GM19351 (cell line): ENCODE measurements around the gene CHST3.
"Not testable (repeated sequence)": the region's sequence is repeated elsewhere in the genome, so short reads cannot be mapped to it uniquely, and the experiment has no call there.

Experiments
- ATAC-seq: cut with Tn5 transposase; IDR thresholded peaks from one replicate; pipeline ENCODE4 v1.9.1; 2021; ENCODE audit warnings: mild to moderate bottlenecking, moderate library complexity; ENCODE audit not compliant: unreplicated experiment

CHST3 gene

DNA sequence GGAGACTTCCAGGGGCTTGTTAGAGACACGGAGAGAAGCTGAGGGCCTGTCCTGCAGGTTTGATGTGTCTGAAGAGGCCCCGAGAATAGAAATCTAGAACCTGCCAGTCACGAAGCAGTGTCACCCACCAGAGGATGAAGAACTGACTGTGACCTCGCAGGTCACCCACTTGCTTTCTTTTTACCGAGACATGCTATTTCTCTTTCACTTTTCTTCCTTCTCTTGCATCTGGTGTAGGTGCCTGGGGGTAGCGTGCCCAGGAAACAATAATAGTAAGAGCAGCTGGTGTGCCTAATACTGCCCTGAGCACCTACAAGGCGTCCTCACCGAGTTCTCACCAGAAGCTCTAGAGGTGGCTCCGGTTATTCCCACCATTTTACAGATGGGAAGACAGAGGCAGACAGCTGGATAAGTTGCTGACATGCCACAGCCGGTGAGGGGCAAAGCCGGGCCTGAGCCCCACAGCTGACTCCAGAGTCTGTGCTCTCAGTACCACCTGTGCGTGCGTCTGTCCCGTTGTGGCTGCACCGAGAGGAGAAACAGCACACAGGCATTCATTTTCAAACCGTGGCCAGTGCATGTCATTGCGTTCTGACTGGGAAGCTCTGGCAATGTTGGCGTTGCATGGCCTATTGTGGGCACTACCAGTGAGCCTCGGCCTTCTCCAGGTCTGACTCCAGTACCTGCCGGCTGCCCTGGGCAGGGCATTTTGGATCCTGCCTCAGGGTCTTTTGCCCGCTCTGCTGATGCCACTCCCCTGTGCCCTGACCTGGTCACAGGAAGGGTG, 7.8 kb downstream of the CHST3 start:
- ATAC-seq: no peak

DNA sequence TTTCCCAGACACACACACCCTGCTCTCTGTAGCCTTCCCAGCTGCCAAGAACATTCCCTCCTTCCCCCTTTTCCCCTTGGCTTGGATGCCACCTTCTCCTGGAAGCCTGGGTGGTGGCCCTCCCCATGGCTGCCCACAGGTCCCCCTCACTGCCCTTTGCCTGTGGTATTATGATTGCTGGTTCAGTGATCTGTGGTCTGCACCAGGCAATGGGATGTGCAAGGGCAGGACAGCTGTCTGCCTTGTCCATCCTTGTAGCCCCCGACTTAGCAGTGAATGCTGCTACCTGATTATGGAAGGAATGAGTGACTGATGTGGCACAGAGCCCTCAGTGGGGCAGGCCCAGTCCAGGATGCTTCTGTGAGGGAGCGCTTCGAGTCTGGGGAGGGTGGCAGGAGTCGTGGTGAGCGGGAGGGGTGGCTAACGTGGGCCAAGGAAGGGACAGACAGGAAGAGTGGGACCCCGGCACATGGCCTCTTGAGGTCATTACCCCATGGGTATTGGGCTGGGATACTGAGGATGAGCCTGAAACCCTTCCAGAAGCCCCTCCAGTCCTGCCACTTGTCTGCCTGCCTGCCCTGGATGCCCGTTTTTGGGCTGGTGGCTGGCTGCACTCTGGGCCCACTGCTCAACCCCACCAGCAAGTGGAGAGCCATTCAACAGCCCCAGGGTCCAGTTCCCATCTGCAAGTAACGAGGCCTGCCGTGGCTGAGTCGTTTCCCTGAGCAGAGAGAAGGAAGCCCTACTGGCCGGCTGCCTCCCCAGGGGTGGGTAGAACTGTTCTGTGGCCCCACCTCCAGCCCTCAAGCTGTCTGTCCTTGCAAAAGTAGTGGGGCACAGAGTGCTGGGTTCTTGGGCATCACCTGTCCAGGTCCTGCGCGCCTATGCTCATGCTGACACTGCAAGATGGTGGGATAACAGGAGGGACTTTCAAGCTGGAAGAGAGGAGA, 8.8 kb downstream of the CHST3 start:
- ATAC-seq: no peak

DNA sequence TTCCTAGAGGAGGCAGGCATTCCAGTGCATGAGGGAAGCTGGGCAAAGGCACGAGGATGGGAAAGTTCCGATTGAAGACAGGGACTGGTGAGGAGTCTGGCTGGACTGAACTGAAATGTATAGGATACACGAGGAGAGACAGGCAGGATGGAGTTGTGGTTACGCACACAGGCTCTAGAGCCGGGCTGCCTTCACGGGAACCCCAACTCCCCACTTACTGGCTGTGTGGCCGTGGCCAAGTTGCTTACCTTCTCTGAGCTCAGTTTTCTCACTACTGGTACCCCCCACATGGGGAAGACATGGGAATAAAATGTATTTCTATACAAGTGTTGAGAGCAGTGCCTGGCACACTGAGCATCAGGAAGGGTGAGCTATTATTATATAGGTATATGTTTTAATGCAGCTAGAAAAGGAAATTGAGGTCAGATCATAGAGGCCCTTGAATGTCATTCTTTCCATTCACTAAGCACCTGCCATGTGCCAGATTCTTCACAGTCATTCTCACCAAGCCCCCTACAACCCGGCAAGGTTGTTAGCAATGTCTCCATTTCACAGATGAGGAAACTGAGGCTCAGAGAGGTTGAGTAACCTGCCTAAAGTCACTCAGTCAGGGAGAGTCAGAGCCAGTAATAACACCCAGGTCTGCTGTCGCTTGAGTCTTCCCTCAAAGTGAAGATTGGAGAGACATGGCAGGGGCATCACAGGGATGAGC, 9.7 kb downstream of the CHST3 start:
- no peak for ATAC-seq

DNA sequence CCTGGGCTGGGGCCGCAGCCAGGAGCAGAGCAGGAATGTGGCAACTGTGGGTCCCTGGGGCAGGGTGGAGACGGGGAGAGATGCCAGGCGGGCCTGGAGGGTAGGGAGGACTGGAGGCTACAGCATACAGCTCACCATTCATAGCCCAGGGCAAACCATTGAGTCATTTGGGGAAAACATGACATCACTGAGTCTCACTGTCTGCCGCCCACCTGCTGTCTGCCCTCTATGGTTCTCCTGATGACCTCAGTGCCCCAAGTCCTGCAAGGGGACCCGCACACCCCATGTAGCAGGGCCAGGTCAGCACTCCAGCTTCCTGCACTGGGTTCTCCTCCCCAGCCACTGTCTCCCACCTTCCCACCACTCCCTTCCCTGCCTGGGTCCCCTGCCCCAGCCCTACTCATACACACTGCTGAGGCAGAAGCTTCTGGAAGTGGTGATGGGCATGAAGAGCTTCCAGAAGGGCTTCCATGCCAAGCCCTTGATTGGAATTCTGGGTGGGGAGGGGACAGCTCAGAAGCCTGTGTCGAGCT, 10.4 kb downstream of the CHST3 start:
- peak; percentile 75 for ATAC-seq

DNA sequence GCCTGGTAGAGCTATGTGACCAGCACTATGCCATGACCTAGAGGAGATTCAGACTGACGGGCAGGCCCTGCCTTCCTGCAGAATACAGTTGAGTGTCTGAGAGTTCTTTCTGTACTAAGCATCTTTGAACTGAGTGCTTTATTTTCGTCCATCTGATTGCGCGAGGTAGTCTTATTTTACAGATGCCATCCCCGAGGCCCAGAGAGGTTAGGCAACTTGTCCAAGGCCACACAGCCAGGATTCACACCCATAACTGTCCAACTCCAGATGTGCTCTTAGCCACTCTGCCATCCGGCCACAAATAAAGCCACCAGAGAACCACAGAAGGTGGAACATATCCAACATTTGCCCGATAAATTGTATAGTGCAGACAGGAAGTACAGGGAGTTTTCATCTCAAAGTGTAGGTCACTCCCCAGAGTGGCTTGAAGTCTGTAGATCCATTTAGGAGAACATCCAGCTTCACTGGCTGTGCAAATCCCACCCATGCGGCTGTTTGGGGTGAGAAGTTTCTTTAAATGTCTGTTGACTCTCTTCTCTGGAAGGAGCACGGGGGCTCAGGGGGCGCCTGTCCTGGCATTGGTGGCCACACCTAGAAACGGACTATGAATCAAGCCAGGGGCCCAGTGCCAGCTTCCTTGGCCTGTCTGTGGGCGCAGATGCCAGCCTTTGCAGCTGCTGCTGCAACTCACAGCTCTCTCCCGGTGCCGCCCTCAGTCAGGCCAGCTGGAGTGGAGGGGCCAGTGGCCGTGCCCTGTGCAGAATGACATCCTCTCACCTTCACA, 11.1 kb downstream of the CHST3 start:
- ATAC-seq: no peak

DNA sequence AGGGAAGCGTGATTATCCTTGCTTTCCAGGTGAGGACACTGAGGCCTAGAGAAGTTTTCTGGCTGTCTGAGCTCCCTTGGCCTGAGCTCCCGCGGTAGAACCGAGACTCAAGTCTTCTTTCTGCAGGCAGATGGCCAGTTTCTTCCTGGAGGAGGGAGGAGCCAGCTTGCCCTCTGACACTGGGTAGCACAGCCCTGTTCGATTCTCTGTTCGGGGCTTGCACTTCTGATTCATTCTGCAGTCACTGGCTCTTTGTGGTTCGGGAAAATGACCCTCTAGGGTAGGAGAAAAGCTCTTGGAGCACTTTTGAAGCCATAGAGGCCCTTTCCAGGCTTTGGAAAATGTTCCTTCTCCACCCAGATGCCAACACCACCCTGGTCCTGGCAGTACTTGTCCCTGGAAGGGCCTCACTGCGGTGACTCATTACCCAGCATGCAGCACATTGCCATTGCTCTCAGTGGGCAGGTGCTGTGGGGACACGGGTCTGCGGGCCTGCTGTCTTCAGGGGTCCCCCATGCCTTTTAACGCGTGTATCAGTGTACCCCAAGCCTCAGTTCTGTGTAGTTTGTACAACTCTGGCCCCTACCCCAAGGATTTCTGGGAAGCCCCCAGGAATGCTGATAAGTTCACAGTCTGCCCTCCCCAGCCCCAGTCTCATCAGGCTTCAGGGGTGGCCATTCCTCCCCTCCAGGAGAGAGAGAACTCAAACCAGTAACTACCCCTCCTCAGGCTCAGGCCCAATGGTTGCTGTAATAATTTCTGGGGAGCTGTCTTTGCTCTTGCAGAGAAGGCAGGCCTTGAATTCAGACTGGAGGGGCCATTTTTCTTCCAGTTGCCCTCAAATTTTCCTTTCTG, 11.9 kb downstream of the CHST3 start:
- ATAC-seq: no peak

DNA sequence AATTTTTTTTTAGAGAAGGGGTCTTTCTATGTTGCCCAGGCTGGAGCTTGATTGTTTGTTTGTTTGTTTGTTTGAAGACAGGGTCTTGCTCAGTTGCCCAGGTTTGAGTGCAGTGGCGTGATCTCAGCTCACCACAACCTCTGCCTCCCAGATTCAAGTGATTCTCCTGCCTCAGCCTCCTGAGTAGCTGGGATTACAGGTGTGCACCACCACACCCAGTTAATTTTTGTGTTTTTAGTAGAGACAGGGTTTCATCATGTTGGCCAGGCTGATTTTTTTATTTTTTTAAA, 13.4 kb downstream of the CHST3 start:
- ATAC-seq: not testable (repeated sequence)

DNA sequence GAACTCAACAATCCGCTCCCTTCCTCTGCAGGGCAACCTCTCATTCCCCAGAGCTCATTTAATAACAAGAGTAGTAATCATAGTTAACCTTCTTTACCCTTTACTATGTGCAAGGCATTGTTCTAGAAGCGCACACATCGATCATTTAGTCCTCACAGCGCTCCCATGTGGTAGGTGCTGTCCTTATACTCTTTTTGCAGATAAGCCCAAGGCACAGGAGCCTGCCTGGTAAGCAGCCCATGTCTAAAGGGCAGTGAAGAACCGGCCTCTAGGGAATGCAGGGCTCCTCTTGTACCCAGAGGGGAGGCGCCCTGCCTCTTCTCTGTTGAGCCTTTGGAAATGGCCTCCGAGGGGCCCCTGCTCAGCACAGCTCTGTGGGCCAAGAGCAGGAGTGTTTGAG, 14.3 kb downstream of the CHST3 start:
- no peak for ATAC-seq

DNA sequence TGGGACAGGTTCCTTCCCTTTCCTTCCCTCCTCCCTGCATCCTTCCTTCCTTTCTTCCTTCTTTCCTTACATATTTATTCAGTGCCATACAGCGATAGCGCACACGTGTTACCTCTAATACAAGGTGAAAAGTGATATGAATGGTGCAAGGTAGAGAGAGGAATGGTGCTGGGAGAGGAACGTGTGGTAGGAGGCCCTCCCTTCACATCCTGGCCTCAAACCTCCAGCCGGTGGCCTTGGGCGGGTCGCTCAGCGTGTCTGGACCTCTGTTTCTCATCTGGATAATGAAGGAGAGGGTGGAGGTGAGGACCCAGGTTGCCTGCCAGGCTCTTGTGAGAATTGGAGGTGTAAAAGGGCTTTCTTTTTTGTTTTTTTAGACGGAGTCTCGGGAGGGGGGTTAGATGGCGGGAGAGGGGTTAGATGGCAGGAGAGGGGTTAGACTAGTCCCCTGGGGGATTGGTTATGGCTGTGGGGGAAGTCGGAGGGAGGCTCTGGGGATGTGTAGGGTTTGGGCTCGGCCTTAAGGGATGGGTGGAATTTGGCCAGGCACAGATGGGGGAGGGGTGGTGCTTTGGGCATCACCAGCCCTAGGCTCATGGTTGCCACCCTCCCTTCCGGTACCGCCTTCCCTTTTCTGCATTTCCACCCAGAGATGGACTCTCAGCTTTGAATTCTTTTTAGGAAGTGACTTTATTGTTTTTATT, 14.9 kb downstream of the CHST3 start:
- ATAC-seq: no peak

DNA sequence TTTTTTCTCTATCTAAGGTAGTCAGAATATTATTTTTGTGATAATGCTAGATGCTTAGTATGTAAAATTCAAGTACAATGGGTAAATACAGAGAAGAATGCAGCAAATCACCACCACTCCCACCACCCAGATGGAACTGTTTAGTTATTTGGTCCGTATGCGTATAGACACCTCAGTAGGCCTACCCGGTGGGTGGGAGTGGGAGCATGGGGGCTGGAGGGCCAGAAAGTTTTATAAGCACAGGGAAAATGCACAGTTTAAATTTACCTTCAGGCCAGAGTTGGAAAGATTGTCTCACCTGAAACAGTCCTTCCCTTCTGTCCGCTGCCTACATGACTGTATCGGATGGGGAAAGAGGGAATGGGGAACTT, 15.5 kb downstream of the CHST3 start:
- no peak for ATAC-seq

DNA sequence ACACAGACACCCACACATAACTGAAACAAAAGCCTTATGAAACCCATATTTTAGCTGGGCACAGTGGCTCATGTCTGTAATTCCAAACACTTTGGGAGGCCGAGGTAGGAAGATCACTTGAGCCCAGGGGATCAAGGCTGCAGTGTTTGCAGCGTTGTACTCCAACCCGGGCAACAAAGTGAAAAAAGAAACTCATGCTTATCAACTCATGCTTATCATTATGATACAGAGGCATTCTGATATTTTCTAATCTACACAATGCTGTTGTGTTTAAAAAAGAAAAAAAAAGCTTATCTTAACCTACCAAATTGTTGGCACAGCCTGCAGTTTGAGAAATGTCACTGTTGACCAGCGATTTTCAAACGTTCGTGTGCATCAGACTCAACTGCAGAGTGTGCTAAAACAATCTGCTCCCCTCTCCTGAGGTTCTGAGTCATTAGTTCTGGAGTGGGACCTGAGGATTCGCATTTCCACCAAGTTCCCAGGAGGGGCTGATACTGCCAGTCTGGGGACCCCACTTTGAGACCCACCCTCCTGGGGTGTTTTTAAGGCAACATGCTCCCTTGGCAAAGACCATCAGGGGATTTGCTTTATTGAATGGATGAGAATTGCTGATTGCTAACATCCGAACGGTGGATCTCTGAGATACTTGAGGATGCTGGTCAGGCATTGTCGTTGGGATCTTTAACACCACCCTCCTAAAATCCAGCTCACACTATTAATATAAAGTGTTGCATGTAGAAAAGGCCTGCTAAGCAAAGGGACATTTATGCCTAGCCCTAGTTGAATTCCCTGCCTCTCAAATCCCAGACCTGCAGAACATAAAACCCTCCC, 16.2 kb downstream of the CHST3 start:
- ATAC-seq: no peak

DNA sequence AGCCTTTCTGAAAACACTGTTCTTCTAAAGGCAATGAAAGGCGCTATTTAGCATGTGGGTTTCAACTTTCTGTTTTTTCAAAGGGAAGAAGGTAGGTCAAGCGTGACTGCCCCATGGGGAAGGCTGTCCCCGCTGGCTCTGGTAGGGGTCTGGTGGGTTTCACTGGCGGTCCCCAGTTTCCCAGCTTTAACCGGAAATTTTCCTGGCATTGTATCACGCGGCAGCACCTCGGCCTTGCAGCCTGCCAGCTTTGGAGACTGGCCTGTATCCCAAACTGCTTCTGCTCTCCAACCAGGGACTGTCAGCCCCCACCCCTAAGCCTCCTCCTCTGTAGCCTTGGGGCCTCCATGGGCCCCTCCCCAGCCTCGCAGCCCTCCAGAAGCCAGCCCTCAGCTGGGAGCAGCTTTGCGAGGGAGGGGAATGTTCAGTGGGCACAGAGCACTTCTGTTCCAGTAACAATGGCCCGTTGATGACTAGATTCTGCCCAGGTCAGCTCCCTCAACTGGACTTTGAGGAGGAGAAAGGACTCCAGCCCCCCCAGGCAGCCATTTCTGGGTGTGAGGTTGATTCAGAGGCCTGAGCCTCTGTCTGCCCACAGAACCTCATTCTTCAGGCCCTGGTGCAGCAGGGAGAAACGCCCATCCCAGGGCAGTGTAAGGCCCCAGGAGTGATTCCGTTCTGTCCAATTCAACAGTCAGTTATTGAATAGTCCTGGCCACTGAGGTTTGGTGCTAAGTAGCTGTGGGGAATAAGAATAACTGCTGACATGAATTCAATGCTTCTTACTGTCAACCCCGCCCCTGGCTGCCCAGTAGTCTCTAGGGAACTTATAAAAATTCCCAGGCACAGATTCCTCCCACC, 17.1 kb downstream of the CHST3 start:
- no peak for ATAC-seq

DNA sequence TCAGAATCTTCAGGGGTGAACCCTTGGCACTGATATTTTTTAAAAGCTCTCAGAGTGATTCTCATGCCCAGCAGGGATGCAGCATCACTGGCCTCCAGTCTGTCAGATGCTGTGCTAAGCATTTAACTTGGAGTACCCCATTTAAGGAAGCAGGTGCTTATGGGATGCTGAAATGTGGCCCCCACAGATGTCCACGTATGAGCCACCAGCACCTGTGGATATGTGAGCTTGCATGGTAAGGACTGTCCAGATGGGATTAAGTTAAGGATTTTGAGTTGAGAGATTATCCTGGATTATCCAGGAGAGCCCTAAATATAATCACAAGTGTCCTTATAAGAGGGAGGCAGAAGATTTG, 17.7 kb downstream of the CHST3 start:
- ATAC-seq: no peak

DNA sequence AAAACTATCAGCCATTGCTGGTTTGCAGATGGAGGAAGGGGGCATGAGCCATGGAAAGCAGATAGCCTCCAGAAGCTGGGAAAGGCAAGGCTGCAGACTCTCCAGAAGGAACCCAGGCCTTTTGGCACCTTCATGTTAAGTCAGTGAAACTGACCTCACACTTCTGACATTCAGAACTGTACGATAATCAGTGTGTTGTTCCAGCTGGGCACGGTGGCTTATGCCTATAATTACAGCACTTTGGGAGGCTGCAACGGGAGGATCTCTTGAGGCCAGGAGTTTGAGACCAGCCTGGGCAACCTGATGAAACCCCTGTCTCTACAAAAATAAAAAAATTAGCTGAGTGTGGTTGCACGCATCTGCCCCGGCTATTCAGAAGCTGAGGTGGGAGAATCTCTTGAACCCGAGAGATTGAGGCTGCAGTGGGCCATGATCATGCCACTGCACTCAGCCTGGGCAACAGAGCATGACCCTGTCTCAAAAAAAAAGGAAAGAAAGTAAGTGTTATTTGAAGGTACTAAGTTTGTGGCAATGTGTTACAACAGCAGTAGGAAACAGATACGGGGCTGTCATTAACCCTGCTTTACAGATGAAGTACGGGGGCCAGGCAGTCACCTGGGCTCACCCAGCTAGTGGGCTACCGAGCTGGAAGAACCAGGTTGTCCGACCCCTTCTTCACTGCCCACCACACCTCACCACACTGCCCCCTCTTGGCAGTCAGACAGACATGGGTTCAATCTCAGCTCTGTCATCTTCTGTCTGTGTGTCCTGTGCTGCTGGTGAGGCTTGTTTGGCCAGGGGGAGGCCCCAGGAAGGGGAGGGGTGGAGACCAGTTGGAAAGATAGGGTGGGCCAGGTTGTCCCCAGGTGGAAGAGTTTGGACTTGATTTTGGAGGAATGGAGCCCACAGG, 18.3 kb downstream of the CHST3 start:
- ATAC-seq: no peak

DNA sequence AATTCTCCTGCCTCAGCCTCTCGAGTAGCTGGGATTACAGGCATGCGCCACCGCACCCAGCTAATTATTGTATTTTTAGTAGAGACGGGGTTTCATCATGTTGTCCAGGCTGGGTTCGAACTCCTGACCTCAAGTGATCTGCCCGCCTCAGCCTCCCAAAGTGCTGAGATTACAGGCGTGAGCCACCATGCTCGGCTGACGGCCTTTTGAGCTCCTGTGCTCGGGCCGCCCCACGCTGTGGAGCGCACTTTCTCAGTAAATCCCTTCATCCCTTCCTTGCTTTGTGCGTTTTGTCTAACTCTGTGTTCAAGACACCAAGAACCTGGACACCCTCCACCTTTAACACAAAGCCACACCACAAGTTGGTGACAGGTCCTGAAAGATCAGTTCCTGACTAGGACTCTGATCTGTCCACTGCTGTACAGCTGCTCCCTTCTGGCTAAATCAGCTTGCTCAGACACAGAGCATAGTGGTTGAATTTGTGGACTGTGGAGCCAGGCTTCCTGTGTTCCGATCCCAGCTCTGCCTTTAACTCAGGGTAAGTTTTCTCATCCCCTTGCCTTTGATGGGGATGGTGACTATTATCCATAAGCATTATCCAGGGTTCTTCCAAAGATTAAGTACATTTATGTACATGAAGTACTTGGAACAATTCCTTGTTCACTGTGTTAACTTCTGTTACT, 20.1 kb downstream of the CHST3 start:
- no peak for ATAC-seq
